Measurements from ENCODE around the gene FBLIM1.
A peak's percentile ranks its signal among the peaks of the same experiment; 100 is the strongest.
"Not testable (repeated sequence)": the region's sequence is repeated elsewhere in the genome, so short reads cannot be mapped to it uniquely, and the experiment has no call there.

Gene FBLIM1

GRCh38 chr1:15770313-15770962, 11.8 kb downstream of the FBLIM1 start:
- DNase-seq: no peak

- DNase-seq: no peak
Measured at GRCh38 chr1:15771836-15772515, 13.4 kb downstream of the FBLIM1 start.

- DNase-seq: no peak
Measured at GRCh38 chr1:15775706-15776105, 17.1 kb downstream of the FBLIM1 start.

- no peak for DNase-seq
Measured at GRCh38 chr1:15777909-15778707, 19.5 kb downstream of the FBLIM1 start.

GRCh38 chr1:15785683-15786082, 27.1 kb downstream of the FBLIM1 start:
- no peak for DNase-seq

- DNase-seq: no peak
Measured at GRCh38 chr1:15786581-15786980, 28.0 kb downstream of the FBLIM1 start.

- DNase-seq: no peak
Measured at GRCh38 chr1:15788624-15789301, 30.2 kb downstream of the FBLIM1 start.

GRCh38 chr1:15796086-15796462, 37.5 kb downstream of the FBLIM1 start:
- DNase-seq: no peak

- no peak for DNase-seq
Measured at GRCh38 chr1:15797614-15798390, 39.2 kb downstream of the FBLIM1 start.

- DNase-seq: no peak
Measured at GRCh38 chr1:15799004-15799867, 40.6 kb downstream of the FBLIM1 start.

- peak; percentile 46 to 67 for DNase-seq
Measured at GRCh38 chr1:15799928-15800835, 41.6 kb downstream of the FBLIM1 start.

GRCh38 chr1:15802234-15802965, 43.8 kb downstream of the FBLIM1 start:
- no peak for DNase-seq

GRCh38 chr1:15803380-15803779, 44.8 kb downstream of the FBLIM1 start:
- DNase-seq: peak in 1 of 2 experiments; percentile 67

GRCh38 chr1:15804060-15804459, 45.5 kb downstream of the FBLIM1 start:
- no peak for DNase-seq

- DNase-seq: no peak
Measured at GRCh38 chr1:15807121-15807520, 48.5 kb downstream of the FBLIM1 start.

GRCh38 chr1:15807549-15807948, 49.0 kb downstream of the FBLIM1 start, which contains the start of gene UQCRHL:
Gene UQCRHL, minus strand, starts transcription at chr1:15807649. Its CDS starts 0 bp downstream, at chr1:15807649.
- not testable (repeated sequence) for DNase-seq

- no peak for DNase-seq
Measured at GRCh38 chr1:15808955-15809354, 50.4 kb downstream of the FBLIM1 start.

- no peak for DNase-seq
Measured at GRCh38 chr1:15810073-15810472, 51.5 kb downstream of the FBLIM1 start.

- no peak for DNase-seq
Measured at GRCh38 chr1:15816674-15817073, 58.1 kb downstream of the FBLIM1 start.

All from NCI-H526 (cell line).